HCT116 (cell line): ENCODE data around the gene TDRD9. TPM values are rescaled to one million over a fixed set of nuclear protein-coding genes. Genes with fewer than 3 reads are reported as not detected.
A peak's percentile ranks its signal among the peaks of the same experiment; 100 is the strongest.

Experiments
- ATAC-seq: fragments of 200-7000 bp; cut with Tn5 transposase; 2 replicates; pipeline ENCODE4 v1.9.1; 2020; ENCODE audit warnings: mild to moderate bottlenecking, moderate library complexity
- BruUV-seq: library from RNA; stranded (reverse); fragments of 400-500 nt; replicated peaks from 2 replicates; lab custom pipeline; 2021; lab: Mats Ljungman, UMichigan
- CTCF ChIA-PET: fragments of 300-600 bp; sonication (Branson Sonifier 250); formaldehyde crosslinking; loops from one replicate; lab custom pipeline; 2021; ENCODE audit warnings: antibody characterized with exemption; lab: Charles Lee
- POLR2A ChIA-PET: fragments of 300-600, 350-600 bp; sonication (Branson Sonifier 250); formaldehyde crosslinking; loops from one replicate; lab custom pipeline; 2021; ENCODE audit warnings: antibody characterized with exemption; lab: Charles Lee
- RAD21 ChIA-PET, 2 experiments: fragments of 300-600 bp; sonication (Branson Sonifier 250); formaldehyde crosslinking; loops; one replicate each; lab custom pipeline; 2023; ENCODE audit warnings: low total read pairs in 2 of 2; ENCODE audit not compliant: uncharacterized antibody in 2 of 2, unreplicated experiment in 2 of 2, low non-redundant PET in 1 of 2; lab: Charles Lee
- DNase-seq: peaks from one replicate; pipeline ENCODE4 v3.0.0-alpha.2; 2010; ENCODE audit warnings: low read depth, low spot score
- H2AFZ ChIP-seq: fragments of 200-600 bp; shearing (Covaris generic), sonication (generic); 2 replicates; pipeline ENCODE4 v1.6.1; 2017; ENCODE audit warnings: low read depth, mixed run types, mixed read lengths, antibody characterized with exemption, low read length; ENCODE audit not compliant: poor library complexity, severe bottlenecking
- H3K27ac ChIP-seq: 2 replicates; pipeline ENCODE4 v1.5.1; 2012; ENCODE audit warnings: low read depth, low read length
- H3K27me3 ChIP-seq: fragments of 200-600 bp; sonication (generic); 2 replicates; pipeline ENCODE4 v1.6.1; 2016; ENCODE audit warnings: mixed run types, low read length, mixed read lengths; ENCODE audit not compliant: insufficient read depth
- H3K36me3 ChIP-seq, 2 experiments: fragments of 200-500 bp in 1 of 2; fragments of 200-600 bp in 1 of 2; sonication (Bioruptor generic) in 1 of 2; sonication (generic) in 1 of 2; 2 replicates each; pipeline versions ENCODE4 v1.5.1 to v1.6.1; 2014 to 2016; ENCODE audit warnings: low read length in 2 of 2, inconsistent platforms in 1 of 2, mixed read lengths in 1 of 2, mixed run types in 1 of 2; ENCODE audit not compliant: insufficient read depth in 2 of 2, control insufficient read depth in 1 of 2
- H3K4me1 ChIP-seq, 2 experiments: fragments of 200-600 bp in 1 of 2; sonication (generic) in 1 of 2; 2 replicates each; pipeline versions ENCODE4 v1.5.1 to v1.6.1; 2012 to 2017; ENCODE audit warnings: low read length in 2 of 2, inconsistent platforms in 1 of 2, mild to moderate bottlenecking in 1 of 2, mixed read lengths in 1 of 2, mixed run types in 1 of 2, moderate library complexity in 1 of 2; ENCODE audit not compliant: insufficient read depth in 2 of 2, control insufficient read depth in 1 of 2
- H3K4me2 ChIP-seq: fragments of 200-600 bp; sonication (generic); 2 replicates; pipeline ENCODE4 v1.6.1; 2017; ENCODE audit warnings: mixed run types, low read length, mixed read lengths
- H3K4me3 ChIP-seq, 2 experiments: fragments of 200-600 bp in 1 of 2; sonication (generic) in 1 of 2; replicated peaks in 1 of 2; 2 replicates each; pipeline ENCODE4 v1.5.1; 2011 to 2016; ENCODE audit warnings: low read length in 2 of 2, control low read depth in 1 of 2, low read depth in 1 of 2, mild to moderate bottlenecking in 1 of 2, mixed read lengths in 1 of 2, mixed run types in 1 of 2
- H3K79me2 ChIP-seq: fragments of 200-600 bp; sonication (generic); 2 replicates; pipeline ENCODE4 v1.6.1; 2017; ENCODE audit warnings: mild to moderate bottlenecking, mixed run types, low read length, moderate library complexity, mixed read lengths; ENCODE audit not compliant: insufficient read depth
- H3K9ac ChIP-seq: fragments of 200-600 bp; sonication (generic); 2 replicates; pipeline ENCODE4 v1.6.1; 2016; ENCODE audit warnings: low read length, mixed read lengths
- H3K9me2 ChIP-seq: fragments of 200-600 bp; sonication (generic), shearing (Covaris generic); 2 replicates; pipeline ENCODE4 v1.6.1; 2017; ENCODE audit warnings: mixed run types, mild to moderate bottlenecking, moderate library complexity; ENCODE audit not compliant: insufficient read depth
- H3K9me3 ChIP-seq, 2 experiments: fragments of 200-500 bp in 1 of 2; fragments of 200-600 bp in 1 of 2; sonication (Bioruptor generic) in 1 of 2; sonication (generic) in 1 of 2; 2 replicates each; pipeline ENCODE4 v1.6.1; 2014 to 2017; ENCODE audit warnings: low read length in 2 of 2, mixed read lengths in 2 of 2, inconsistent platforms in 1 of 2, low read depth in 1 of 2, mild to moderate bottlenecking in 1 of 2, mixed run types in 1 of 2, moderate library complexity in 1 of 2; ENCODE audit not compliant: control insufficient read depth in 1 of 2, insufficient read depth in 1 of 2
- H4K20me1 ChIP-seq: fragments of 200-600 bp; sonication (generic), shearing (Covaris generic); 2 replicates; pipeline ENCODE4 v1.6.1; 2017; ENCODE audit warnings: mixed run types, mild to moderate bottlenecking, moderate library complexity; ENCODE audit not compliant: insufficient read depth
- CTCF ChIP-seq, 3 experiments: fragments of 200-600 bp in 1 of 3; sonication (generic) in 1 of 3; IDR thresholded peaks in 2 of 3; conservative IDR thresholded peaks in 1 of 3; 2 replicates each; pipeline ENCODE4 v1.5.1; 2012 to 2017; ENCODE audit warnings: low read depth in 2 of 3, low read length in 2 of 3, antibody characterized with exemption in 1 of 3, borderline replicate concordance in 1 of 3, control low read depth in 1 of 3, mild to moderate bottlenecking in 1 of 3, mixed read lengths in 1 of 3, mixed run types in 1 of 3, moderate library complexity in 1 of 3; ENCODE audit not compliant: insufficient read depth in 1 of 3
- ZBTB33 ChIP-seq: IDR thresholded peaks from 2 replicates; pipeline ENCODE4 v1.6.1; 2011; ENCODE audit warnings: mild to moderate bottlenecking, low read length, moderate library complexity; ENCODE audit not compliant: insufficient replicate concordance; ENCODE audit errors: extremely low read depth
- intact Hi-C: fragments of 100-400 bp; cut with micrococcal nuclease; formaldehyde crosslinking; loops from 2 replicates; pipeline ENCODE4 v1.10.0; 2022
- total RNA-seq: library from RNA; stranded (reverse); gene quantifications from one replicate; pipeline ENCODE4 v1.2.1, GENCODE V29; 2021; ENCODE audit not compliant: unreplicated experiment

Gene TDRD9
- total RNA-seq, 1 experiment from 2014 or later: not detected

- Histone ChIP-seq H4K20me1 (no peaks in the 10 kb centered on the region), H3K27me3 (no peaks in the 10 kb centered on the region), H3K4me3 (no peak overlapping the region), H3K36me3 (no peaks in the 10 kb centered on the region), H3K4me2 (no peak overlapping the region), H3K27ac (no peak overlapping the region), H3K79me2 (no peaks in the 10 kb centered on the region), H3K9ac (no peak overlapping the region), H3K4me1 (peaks cover 15 to 26% of the 10 kb centered on the region in 2 experiments), H2AFZ (no peak overlapping the region), H3K9me3 (no peaks in the 10 kb centered on the region), H3K9me2 (no peaks in the 10 kb centered on the region)
- TF ChIP-seq ZBTB33 (no peak), CTCF (IDR thresholded peaks at IDR 0.05 in 2 of 3, conservative IDR thresholded peaks at IDR 0.05 in 1 of 3; ENCODE audit: borderline replicate concordance in 1 of 3, insufficient read depth in 1 of 3, low read depth in 2 of 3, low read length in 2 of 3) (peak in 2 of 3 experiments; percentile 16 to 27; a peak in 1 of 6 replicates)
- DNase-seq (no peak), ATAC-seq (no peak)
- POLR2A ChIA-PET: interaction anchor here (0.7 kb wide), 3 partner anchors 20 to 591 kb away, joined by 3 to 4 read pairs (median 3); no protein-coding TSS in a partner anchor
- RAD21 ChIA-PET: no interaction called here
- BruUV-seq: no TSS peak
- CTCF ChIA-PET: interaction anchor here (0.6 to 1.9 kb wide), 7 partner anchors 10 to 488 kb away, joined by 3 to 8 read pairs (median 4); no protein-coding TSS in a partner anchor
- intact Hi-C loops: no loop called here
These were observed 168.8 kb downstream of the TDRD9 start for GRCh38 chr14:104096751-104097700.
